Neural progenitor cell (in vitro differentiated cells): ENCODE measurements around the gene PTCD2.

Experiments
- CTCF ChIP-seq: fragments of 200-600 bp; sonication (generic); IDR thresholded peaks from 2 replicates; pipeline ENCODE4 v1.5.1; 2017; ENCODE audit warnings: antibody characterized with exemption, mild to moderate bottlenecking
- EZH2 ChIP-seq: fragments of 200-600 bp; sonication (generic); IDR thresholded peaks from 2 replicates; pipeline ENCODE4 v1.6.1; 2017; ENCODE audit warnings: antibody characterized with exemption, mild to moderate bottlenecking, moderate library complexity
- EZH2phosphoT487 ChIP-seq: fragments of 200-600 bp; sonication (generic); IDR thresholded peaks from 2 replicates; pipeline ENCODE4 v1.6.1; 2017; ENCODE audit warnings: antibody characterized with exemption

- no peak for TF ChIP-seq CTCF
- TF ChIP-seq EZH2phosphoT487: no peak
- no peak for TF ChIP-seq EZH2
Observed at GRCh38 chr5:72313141-72313540, 7.0 kb upstream of the PTCD2 start.
